Neutrophil (primary cell): Measurements from ENCODE around the gene ATP8B4.

Source experiments
- H3K27ac ChIP-seq: fragments of 200-600 bp; sonication (generic); 2 replicates; pipeline ENCODE4 v1.5.1; 2016; ENCODE audit warnings: mild to moderate bottlenecking, moderate library complexity
- H3K27me3 ChIP-seq: fragments of 200-600 bp; sonication (generic); 2 replicates; pipeline ENCODE4 v1.6.0; 2016; ENCODE audit warnings: mild to moderate bottlenecking
- H3K36me3 ChIP-seq: fragments of 200-600 bp; sonication (generic); 2 replicates; pipeline ENCODE4 v1.5.1; 2017
- H3K4me1 ChIP-seq, 2 experiments: fragments of 200-600 bp in 1 of 2; sonication (generic) in 1 of 2; 1 replicate in 1 of 2; 2 replicates in 1 of 2; pipeline versions ENCODE4 v1.5.1 to v1.6.1; 2013 to 2016; ENCODE audit warnings: low read depth in 1 of 2, low read length in 1 of 2, mild to moderate bottlenecking in 1 of 2, moderate library complexity in 1 of 2; ENCODE audit not compliant: control insufficient read depth in 1 of 2, insufficient read depth in 1 of 2
- H3K4me3 ChIP-seq, 2 experiments: fragments of 200-600 bp in 1 of 2; sonication (generic) in 1 of 2; 1 replicate in 1 of 2; 2 replicates in 1 of 2; pipeline ENCODE4 v1.5.1; 2013 to 2016; ENCODE audit warnings: low read depth in 1 of 2, low read length in 1 of 2, mild to moderate bottlenecking in 1 of 2, moderate library complexity in 1 of 2
- H3K9me3 ChIP-seq: fragments of 200-600 bp; sonication (generic); 2 replicates; pipeline ENCODE4 v1.5.1; 2016
- CTCF ChIP-seq: fragments of 200-600 bp; sonication (generic); IDR thresholded peaks from 2 replicates; pipeline ENCODE4 v1.5.1; 2016; ENCODE audit warnings: antibody characterized with exemption

The ATP8B4 gene

GRCh38 chr15:49916998-49917397 lies 202.0 kb downstream of the ATP8B4 start:
- H3K36me3 ChIP-seq: peaks cover 45% of the 10 kb centered on the region
- H3K27me3 ChIP-seq: no peaks in the 10 kb centered on the region
- no peak overlapping the region for H3K4me3 ChIP-seq
- H3K27ac ChIP-seq: peak overlapping the region; percentile 38
- H3K4me1 ChIP-seq: no peaks in the 10 kb centered on the region
- no peak for TF ChIP-seq CTCF
- no peaks in the 10 kb centered on the region for H3K9me3 ChIP-seq

GRCh38 chr15:49915822-49916221 lies 203.2 kb downstream of the ATP8B4 start:
- peak overlapping the region; percentile 38 for H3K27ac ChIP-seq
- H3K27me3 ChIP-seq: no peaks in the 10 kb centered on the region
- H3K4me3 ChIP-seq: no peak overlapping the region
- no peaks in the 10 kb centered on the region for H3K9me3 ChIP-seq
- no peaks in the 10 kb centered on the region for H3K4me1 ChIP-seq
- H3K36me3 ChIP-seq: peaks cover 36% of the 10 kb centered on the region
- no peak for TF ChIP-seq CTCF

GRCh38 chr15:49908933-49909295 lies 210.1 kb downstream of the ATP8B4 start:
- Histone ChIP-seq H3K36me3 (no peaks in the 10 kb centered on the region), H3K9me3 (no peaks in the 10 kb centered on the region), H3K27ac (peak overlapping the region; percentile 72), H3K4me3 (no peak overlapping the region), H3K4me1 (peaks cover 13 to 17% of the 10 kb centered on the region in 2 experiments), H3K27me3 (no peaks in the 10 kb centered on the region)
- TF ChIP-seq CTCF: no peak

- H3K4me3 ChIP-seq: no peak overlapping the region
- H3K27me3 ChIP-seq: no peaks in the 10 kb centered on the region
- no peak for TF ChIP-seq CTCF
- no peaks in the 10 kb centered on the region for H3K9me3 ChIP-seq
- H3K4me1 ChIP-seq: peaks cover 13 to 17% of the 10 kb centered on the region in 2 experiments
- peak overlapping the region; percentile 72 for H3K27ac ChIP-seq
- no peaks in the 10 kb centered on the region for H3K36me3 ChIP-seq
Observed at GRCh38 chr15:49908236-49908932, 210.6 kb downstream of the ATP8B4 start.

- peak overlapping the region; percentile 72 for H3K27ac ChIP-seq
- H3K4me3 ChIP-seq: no peak overlapping the region
- H3K9me3 ChIP-seq: no peaks in the 10 kb centered on the region
- TF ChIP-seq CTCF: no peak
- no peaks in the 10 kb centered on the region for H3K36me3 ChIP-seq
- peaks cover 13 to 17% of the 10 kb centered on the region in 2 experiments for H3K4me1 ChIP-seq
- no peaks in the 10 kb centered on the region for H3K27me3 ChIP-seq
Observed at GRCh38 chr15:49906966-49907365, 212.1 kb downstream of the ATP8B4 start.
